Left renal cortex interstitium (tissue), 4 donors: Measurements from ENCODE around the gene PTBP1. TPM values are rescaled to one million over a fixed set of nuclear protein-coding genes. Genes with fewer than 3 reads are reported as not detected.
A peak's percentile ranks its signal among the peaks of the same experiment; 100 is the strongest.

Experiments
- DNase-seq, 4 donors: peaks; one replicate each; pipeline ENCODE4 v3.0.0-alpha.2; 2013; ENCODE audit warnings: low read depth in 4 of 4, low spot score in 2 of 4, missing footprints in 1 of 4
- polyA plus RNA-seq, 4 donors: library from polyadenylated mRNA; unstranded; fragments of 120-200 nt; gene quantifications; one replicate each; pipeline ENCODE4 v1.2.1, GENCODE V29; 2013; ENCODE audit not compliant: insufficient read length in 4 of 4

The PTBP1 gene
- polyA plus RNA-seq, 4 donors, result 344 to 430 (median 396) TPM

GRCh38 chr19:795691-796581 is 1.3 kb upstream of the PTBP1 start:
- DNase-seq, result no peak

DNA sequence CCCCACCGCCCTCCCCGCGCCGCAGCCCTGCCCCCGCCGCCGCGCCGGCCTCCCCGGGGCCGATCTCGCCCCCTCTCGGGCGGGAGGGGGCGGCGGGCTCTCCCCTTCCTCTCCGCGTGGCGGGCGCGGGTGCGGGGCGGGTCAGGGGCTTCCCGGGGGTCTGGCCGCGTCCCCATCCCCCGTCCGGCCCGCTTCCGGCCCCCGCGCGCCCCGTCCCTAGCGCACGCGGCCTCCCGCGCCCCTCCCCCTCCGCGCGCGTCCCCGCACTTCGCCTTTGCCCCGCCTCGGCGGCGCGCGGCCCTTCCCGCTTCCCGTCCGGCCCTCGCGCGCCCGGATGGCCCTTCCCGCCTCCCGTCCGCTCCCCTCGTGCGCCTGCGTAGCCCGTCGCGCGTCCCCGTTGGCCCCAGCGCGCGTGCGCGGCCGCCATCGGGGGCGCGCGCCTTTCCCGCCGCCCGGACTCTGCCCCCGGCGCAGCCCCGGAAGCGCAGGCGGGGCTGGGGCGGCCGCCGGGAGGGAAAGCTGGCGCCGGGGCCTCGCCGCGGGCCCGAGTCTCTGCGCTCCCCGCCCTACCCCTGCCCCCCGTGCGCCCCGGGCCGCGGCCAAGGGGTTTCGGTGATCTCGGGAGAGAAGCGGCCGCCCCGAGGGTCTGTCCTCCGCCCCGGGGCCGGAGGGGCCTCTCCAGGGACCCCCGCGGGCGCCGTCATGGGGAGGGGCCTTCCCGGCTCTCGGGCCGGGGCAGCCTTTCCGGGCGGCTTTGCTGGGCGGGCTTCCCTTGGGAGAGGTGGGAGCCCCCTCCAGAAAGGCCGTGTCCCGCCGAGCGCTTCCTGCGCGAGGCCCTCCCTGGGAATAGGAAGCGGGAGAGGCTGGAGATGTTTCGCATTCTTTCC is 519 bp downstream of the PTBP1 start:
- peak in 1 of 4 donors; percentile 73 for DNase-seq

DNA sequence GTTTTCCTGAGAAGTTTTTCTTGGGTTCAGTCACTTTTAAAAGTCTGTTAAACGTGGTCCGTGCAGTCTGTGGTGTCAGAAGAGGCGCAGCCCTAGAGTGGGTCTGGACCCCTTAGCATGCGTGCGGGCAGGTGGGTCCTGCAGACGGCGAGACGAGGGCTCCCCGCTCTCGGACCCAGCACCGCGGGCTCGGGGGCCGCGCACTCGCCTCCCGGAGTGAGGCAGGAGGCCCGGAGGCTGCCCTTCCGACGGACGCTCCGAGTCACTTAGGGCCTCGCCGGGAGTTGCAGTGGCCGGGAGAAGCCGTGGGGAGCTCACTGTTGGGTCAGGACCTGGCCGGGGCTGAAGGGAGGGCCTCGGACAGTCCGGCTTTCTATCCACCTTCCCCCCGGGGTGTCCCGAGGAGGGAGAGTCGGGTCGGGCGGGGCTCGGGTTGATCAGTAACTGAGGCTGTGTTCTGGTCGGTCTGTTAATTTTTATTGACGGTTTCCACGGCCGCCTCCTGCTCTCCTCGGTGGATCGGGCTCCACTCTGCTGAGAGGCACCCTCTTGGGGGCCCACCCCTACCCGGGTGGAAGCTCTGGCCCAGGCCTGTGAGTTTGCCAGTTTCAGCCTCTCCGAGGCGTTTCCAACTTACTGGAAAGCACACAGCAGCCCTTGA is 1.3 kb downstream of the PTBP1 start:
- no peak for DNase-seq

DNA sequence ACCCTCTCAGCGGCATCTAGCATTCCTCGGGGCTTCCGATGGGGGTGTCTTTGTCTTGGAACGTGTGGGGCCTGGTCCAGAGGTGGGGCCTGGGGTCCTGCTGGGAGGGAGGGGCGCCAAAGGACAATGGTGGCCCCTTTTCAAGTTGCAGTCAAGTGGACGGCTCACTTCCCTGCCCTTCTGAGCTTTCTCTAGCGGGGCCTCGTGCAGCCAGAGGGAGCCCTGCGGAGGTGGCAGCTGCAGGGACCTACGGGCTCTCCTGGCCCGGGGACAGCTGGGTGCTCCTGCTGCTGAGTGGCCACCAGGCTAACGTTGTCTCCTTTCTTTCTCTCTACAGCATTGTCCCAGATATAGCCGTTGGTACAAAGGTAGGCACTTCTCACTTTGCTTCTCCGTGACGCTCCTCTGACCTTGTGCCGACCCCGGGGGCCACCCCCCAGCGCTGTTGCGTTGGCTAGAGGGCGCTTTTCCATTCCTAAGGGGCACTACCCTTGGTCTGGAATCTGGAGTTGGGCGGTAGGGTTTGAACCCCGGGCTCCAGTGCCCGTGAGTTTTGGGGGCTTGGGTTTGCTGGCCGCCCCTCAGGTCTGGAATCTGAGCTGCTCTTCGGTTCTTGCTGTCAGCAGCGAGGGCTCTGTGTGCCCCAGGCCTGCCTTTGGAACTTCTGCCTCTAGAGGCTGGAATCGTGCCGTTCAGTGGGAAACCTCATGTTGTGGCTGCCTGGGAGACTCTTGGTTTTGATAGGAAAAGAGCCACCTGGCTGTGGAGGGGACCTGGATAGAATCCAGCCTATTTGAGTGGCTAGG is 2.0 kb downstream of the PTBP1 start:
- no peak for DNase-seq

- DNase-seq, result no peak
Measured at GRCh38 chr19:800360-801029, 3.2 kb downstream of the PTBP1 start.

- no peak for DNase-seq
Measured at GRCh38 chr19:801030-801860, 4.0 kb downstream of the PTBP1 start.

- no peak for DNase-seq
Measured at GRCh38 chr19:801861-802497, 4.7 kb downstream of the PTBP1 start.

DNA sequence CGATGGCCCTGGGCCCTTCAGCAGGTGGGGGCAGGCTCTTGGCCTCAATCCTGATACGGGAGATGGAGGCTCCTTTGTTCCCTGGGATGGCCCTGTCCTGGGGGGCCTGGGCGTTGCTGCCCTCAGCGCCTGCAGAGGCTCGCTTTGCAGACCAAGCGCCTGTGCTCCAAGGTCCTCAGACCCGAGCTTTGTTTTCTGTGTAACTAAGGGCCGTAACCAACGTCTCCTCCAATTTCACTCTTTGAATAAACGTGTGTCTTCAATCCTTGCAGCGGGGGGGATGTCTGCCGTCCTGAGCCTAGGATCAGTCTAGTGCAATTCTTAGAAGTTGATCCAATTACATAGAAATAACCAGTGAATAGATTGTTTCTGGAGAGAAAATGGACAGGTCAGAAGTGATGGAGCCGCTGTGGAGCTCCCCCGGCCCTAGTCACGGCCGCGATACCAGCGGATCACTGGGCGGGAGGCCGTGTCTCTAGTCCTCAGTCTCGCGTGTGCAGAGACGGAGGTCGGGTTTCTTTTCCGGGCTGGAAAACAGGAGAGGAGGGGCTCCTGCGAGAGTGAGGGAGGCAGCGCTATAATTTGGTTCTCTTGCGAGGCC is 5.3 kb downstream of the PTBP1 start:
- no peak for DNase-seq

DNA sequence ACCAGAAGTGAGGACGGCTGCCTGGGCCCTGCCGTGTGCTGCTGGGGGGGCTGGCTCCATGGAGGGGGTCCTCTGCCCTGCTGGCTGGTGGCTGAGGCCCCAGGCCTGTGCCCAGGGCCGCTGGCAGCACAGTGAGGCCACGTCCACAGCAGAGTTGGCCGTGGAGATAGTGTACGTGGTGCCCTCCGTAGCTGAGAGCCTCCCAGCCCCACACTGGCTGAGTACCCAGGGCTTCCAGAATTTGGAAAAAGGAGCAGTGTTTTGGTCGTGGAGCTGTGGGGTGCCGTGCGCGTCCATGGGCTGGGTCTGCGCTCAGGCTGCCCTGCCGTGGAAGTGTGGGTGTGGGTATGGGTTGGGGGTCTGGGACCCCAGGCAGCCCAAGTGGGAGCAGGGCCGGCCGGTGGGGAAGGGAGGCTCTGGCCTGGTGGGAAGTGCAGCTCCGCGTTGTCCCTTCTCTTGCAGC is 5.9 kb downstream of the PTBP1 start:
- no peak for DNase-seq

DNA sequence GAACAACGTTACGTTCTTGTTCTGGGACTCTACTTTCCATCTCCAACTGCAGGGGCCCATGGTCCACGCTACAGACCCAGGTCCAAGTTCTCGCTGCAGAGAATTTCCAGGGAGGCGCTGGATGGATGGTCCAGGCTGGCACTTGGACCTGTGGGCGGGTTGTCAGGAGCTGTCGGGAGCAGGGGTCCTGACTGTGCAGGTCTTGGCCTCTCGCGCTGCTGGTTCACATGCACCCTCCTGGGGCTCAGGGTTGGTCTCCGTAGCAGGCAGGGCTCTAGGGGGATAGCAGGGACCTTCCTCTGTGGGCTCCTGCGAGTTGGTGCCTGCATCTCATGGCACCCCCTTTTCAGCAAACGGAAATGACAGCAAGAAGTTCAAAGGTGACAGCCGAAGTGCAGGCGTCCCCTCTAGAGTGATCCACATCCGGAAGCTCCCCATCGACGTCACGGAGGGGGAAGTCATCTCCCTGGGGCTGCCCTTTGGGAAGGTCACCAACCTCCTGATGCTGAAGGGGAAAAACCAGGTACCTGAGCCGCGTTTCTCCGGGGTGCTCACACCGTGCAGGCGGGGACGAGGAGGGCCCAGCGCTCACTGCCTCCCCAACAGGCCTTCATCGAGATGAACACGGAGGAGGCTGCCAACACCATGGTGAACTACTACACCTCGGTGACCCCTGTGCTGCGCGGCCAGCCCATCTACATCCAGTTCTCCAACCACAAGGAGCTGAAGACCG is 6.6 kb downstream of the PTBP1 start:
- DNase-seq, result no peak

DNA sequence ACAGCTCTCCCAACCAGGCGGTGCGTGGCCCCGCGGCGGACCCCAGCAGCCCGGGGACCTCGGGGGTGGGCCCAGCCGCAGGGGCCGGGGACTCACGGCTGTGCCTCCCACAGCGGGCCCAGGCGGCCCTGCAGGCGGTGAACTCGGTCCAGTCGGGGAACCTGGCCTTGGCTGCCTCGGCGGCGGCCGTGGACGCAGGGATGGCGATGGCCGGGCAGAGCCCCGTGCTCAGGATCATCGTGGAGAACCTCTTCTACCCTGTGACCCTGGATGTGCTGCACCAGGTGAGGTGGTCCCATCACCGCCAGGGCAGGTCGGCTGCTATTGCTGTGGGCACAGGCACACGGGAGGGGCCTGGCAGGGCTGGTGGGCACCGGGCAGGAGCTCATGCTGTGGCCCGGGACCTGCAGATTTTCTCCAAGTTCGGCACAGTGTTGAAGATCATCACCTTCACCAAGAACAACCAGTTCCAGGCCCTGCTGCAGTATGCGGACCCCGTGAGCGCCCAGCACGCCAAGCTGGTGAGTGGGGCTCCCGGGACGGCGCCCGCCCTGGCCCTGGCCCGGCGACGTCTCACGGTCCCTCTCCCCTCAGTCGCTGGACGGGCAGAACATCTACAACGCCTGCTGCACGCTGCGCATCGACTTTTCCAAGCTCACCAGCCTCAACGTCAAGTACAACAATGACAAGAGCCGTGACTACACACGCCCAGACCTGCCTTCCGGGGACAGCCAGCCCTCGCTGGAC is 7.3 kb downstream of the PTBP1 start:
- DNase-seq, result no peak

DNA sequence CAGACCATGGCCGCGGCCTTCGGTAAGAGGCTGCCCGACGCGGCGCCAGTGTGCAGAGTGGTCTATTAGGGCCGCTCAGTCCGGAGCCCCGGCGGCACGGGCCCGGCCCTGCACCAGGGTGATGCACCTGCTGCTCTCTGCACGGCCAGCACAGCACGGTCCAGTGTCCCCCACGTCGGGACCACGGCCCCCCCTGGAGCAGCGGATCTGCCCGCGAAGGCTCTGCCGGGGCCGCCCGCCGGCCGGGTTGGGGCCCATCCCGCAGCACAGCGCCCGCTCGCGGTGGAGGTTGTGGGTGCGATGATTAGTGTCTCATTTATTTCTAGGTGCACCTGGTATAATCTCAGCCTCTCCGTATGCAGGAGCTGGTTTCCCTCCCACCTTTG is 7.9 kb downstream of the PTBP1 start:
- no peak for DNase-seq

DNA sequence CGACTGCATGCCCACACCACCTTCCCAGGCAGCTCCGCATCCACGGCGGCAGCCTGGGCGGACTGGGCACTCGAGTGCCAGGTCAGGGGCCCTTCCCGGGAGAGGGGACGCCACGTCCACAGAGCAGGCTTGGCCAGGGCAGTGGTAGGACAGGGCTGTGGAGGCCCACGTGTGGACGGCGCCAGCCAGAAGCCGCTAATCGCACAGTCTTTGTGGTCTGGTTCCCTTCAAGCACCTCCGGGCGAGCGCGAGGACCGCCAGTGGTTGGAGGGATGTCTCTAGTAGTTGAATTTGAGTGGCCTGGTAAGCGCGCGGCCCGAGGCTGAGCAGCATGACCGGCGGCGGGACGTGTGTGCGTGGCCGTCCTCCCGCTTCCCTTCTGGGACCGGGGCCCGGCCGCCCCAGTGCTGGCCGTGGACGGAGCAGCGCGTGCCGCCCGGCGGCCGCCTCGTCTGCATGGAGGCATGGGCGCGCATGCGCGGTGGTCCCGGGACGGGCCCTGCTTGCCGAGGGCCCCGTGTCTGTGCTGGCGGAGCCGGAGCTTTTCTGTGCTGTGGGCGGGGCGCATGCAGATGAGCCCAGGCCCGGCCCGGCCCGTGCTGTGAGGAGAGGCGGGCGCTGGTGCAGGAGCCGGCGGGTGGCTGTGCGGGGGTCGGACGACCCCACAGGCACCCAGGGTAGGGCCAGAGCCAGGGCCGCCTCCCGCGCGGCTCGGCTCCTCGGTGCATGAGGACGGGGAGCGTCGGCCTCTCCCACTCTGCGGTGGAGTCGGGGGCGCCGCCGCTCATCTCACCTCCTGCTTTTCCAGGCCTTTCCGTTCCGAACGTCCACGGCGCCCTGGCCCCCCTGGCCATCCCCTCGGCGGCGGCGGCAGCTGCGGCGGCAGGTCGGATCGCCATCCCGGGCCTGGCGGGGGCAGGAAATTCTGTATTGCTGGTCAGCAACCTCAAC is 8.6 kb downstream of the PTBP1 start:
- DNase-seq, result no peak

- no peak for DNase-seq
Measured at GRCh38 chr19:806815-807421, 9.7 kb downstream of the PTBP1 start.
